ENCODE results near the gene POLR1G. TPM values are rescaled to one million over a fixed set of nuclear protein-coding genes. Genes with fewer than 3 reads are reported as not detected.
"Not testable (repeated sequence)": the region's sequence is repeated elsewhere in the genome, so short reads cannot be mapped to it uniquely, and the experiment has no call there.

POLR1G gene
- total RNA-seq, 3 donors from 2014 or later, result 3.2 to 4.1 (median 3.2) TPM

DNA sequence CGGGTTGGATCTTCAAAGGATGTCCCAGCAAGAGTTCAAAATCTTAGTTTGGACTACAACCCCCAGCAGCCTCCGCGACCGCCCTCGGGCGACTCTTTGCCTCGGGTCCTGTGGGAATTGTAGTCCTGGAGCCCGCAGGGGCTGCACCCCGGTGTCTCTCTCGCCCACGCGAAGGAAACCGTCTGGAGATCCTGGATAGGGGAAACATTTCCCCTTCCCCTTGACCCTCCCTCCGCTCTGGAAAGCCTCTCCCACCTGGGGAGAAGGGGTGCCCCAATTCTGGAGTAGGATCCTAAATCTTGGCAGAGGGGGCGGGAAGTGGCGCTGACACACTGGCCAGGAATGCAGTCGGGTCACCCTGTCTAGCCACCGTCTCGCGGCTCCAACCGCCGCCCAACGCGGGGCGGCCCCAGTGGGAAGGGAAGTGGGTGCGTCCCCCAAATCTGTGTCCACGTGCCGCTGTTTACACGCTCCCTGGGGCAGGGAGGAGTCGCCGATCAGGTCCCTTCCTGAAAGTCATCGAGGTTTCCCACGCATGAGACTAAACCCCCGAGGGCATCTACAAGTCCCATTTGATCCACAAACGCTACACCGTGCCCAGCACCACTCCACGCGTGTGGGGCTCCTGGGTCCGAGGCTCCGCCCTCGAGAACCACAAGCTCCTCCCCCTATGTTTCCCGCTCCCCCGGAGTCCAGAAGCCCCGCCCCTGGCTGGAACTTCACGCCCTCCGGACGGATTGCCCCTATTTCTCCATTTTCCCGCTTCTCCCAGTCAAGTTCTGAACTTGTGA is 814 bp upstream of the POLR1G start:
- TF ChIP-seq, protein P1, sequence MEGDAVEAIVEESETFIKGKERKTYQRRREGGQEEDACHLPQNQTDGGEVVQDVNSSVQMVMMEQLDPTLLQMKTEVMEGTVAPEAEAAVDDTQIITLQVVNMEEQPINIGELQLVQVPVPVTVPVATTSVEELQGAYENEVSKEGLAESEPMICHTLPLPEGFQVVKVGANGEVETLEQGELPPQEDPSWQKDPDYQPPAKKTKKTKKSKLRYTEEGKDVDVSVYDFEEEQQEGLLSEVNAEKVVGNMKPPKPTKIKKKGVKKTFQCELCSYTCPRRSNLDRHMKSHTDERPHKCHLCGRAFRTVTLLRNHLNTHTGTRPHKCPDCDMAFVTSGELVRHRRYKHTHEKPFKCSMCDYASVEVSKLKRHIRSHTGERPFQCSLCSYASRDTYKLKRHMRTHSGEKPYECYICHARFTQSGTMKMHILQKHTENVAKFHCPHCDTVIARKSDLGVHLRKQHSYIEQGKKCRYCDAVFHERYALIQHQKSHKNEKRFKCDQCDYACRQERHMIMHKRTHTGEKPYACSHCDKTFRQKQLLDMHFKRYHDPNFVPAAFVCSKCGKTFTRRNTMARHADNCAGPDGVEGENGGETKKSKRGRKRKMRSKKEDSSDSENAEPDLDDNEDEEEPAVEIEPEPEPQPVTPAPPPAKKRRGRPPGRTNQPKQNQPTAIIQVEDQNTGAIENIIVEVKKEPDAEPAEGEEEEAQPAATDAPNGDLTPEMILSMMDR (IDR thresholded peaks at IDR 0.05), result no peak
- H3K9me3 ChIP-seq, result no peaks in the 10 kb centered on the region
- intact Hi-C loops (cut with DNase I, micrococcal nuclease), result no loop called here
- H3K36me3 ChIP-seq (ENCODE audit: low read depth), result no peaks in the 10 kb centered on the region
- peak overlapping the region; percentile 36 for H3K4me3 ChIP-seq
- peak; percentile 91 to 93 (median 93) for DNase-seq
- ATAC-seq, result peak; percentile 77
- H3K4me1 ChIP-seq (ENCODE audit: low read depth), result peaks cover 27% of the 10 kb centered on the region

DNA sequence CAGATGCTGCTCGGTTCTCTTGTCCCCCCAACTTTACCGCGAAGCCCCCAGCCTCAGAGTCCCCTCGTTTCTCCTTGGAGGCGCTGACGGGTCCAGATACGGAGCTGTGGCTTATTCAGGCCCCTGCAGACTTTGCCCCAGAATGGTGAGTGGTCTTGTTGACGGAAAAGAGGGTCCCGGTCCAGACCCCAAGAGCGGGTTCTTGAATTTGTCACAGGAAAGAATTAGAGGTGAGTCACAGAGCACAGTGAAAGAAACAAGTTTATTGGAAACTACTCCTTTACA is 589 bp downstream of the POLR1G start:
- H3K4me3 ChIP-seq, result peak overlapping the region; percentile 41
- no peaks in the 10 kb centered on the region for H3K9me3 ChIP-seq
- ATAC-seq, result no peak
- no peak for DNase-seq
- no peaks in the 10 kb centered on the region for H3K36me3 ChIP-seq (ENCODE audit: low read depth)
- peaks cover 27% of the 10 kb centered on the region for H3K4me1 ChIP-seq (ENCODE audit: low read depth)
- intact Hi-C loops (cut with DNase I, micrococcal nuclease), result no loop called here
- TF ChIP-seq, protein P1 (IDR thresholded peaks at IDR 0.05), result no peak

DNA sequence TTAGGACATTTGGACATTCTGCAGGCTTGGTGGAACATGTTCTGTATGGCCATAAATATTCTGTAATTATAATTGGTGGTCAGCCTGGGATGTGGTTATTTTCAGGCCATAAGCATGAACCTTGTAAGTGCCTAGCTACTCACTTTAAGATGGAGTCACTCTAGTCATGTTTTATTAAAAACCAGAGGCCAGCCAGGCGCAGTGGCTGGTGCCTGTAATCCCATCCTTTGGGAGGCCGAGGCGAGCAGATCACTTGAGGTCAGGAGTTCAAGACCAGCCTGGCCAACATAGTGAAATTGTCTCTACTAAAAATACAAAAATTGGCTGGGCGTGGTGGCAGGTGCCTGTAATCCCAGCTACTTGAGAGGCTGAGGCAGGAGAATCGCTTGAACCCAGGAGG is 1.1 kb downstream of the POLR1G start:
- ATAC-seq; H3K36me3 ChIP-seq (ENCODE audit: low read depth); intact Hi-C loops (cut with DNase I, micrococcal nuclease); H3K4me3 ChIP-seq; DNase-seq; H3K9me3 ChIP-seq: not testable (repeated sequence)
- H3K4me1 ChIP-seq (ENCODE audit: low read depth), result peaks cover 27% of the 10 kb centered on the region

DNA sequence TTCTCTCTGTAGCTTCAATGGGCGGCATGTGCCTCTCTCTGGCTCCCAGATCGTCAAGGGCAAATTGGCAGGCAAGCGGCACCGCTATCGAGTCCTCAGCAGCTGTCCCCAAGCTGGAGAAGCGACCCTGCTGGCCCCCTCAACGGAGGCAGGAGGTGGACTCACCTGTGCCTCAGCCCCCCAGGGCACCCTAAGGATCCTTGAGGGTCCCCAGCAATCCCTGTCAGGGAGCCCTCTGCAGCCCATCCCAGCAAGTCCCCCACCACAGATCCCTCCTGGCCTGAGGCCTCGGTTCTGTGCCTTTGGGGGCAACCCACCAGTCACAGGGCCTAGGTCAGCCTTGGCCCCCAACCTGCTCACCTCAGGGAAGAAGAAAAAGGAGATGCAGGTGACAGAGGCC is 1.7 kb downstream of the POLR1G start:
- intact Hi-C loops (cut with DNase I, micrococcal nuclease), result no loop called here
- Histone ChIP-seq H3K9me3 (no peaks in the 10 kb centered on the region), H3K36me3 (ENCODE audit: low read depth) (no peaks in the 10 kb centered on the region), H3K4me3 (no peak overlapping the region), H3K4me1 (ENCODE audit: low read depth) (peaks cover 22% of the 10 kb centered on the region)
- ATAC-seq (no peak), DNase-seq (no peak)
- TF ChIP-seq, protein P1 (IDR thresholded peaks at IDR 0.05), result no peak

DNA sequence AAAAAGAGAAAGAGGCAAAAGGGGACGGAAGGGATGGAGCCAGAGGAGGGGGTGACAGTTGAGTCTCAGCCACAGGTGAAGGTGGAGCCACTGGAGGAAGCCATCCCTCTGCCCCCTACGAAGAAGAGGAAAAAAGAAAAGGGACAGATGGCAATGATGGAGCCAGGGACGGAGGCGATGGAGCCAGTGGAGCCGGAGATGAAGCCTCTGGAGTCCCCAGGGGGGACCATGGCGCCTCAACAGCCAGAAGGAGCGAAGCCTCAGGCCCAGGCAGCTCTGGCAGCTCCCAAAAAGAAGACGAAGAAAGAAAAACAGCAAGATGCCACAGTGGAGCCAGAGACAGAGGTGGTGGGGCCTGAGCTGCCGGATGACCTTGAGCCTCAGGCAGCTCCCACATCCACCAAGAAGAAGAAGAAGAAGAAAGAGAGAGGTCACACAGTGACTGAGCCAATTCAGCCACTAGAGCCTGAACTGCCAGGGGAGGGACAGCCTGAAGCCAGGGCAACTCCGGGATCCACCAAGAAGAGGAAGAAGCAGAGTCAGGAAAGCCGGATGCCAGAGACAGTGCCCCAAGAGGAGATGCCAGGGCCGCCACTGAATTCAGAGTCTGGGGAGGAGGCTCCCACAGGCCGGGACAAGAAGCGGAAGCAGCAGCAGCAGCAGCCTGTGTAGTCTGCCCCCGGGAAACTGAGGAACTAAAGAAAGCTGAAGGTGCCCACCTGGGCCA is 2.5 kb downstream of the POLR1G start:
- Histone ChIP-seq H3K36me3 (ENCODE audit: low read depth) (no peaks in the 10 kb centered on the region), H3K4me1 (ENCODE audit: low read depth) (peaks cover 14% of the 10 kb centered on the region), H3K9me3 (no peaks in the 10 kb centered on the region), H3K4me3 (no peak overlapping the region)
- intact Hi-C loops (cut with DNase I, micrococcal nuclease), result no loop called here
- TF ChIP-seq, protein P1 (IDR thresholded peaks at IDR 0.05), result no peak
- ATAC-seq, result no peak
- DNase-seq, result no peak

DNA sequence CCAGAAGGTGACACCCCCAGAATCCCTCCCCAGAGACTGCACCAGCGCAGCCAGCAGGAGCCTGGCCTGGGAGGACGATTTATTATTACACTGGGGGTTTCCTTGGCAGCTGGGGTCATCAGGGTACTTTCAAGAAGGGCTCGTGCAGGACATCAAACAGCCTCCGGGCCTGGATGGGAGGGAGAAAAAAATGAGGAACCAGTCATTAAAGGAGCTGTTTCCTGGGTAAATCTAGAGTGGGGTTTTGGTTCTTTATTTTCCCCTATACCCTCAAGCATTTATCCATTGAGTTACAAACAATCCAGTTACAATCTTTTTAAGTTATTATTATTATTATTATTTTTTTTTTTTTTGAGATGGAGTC is 3.1 kb downstream of the POLR1G start:
- ATAC-seq (no peak), DNase-seq (no peak)
- Histone ChIP-seq H3K4me1 (ENCODE audit: low read depth) (peaks cover 14% of the 10 kb centered on the region), H3K9me3 (no peaks in the 10 kb centered on the region), H3K36me3 (ENCODE audit: low read depth) (no peaks in the 10 kb centered on the region), H3K4me3 (no peak overlapping the region)
- intact Hi-C loops (cut with DNase I, micrococcal nuclease), result no loop called here
- TF ChIP-seq, protein P1 (IDR thresholded peaks at IDR 0.05), result no peak

DNA sequence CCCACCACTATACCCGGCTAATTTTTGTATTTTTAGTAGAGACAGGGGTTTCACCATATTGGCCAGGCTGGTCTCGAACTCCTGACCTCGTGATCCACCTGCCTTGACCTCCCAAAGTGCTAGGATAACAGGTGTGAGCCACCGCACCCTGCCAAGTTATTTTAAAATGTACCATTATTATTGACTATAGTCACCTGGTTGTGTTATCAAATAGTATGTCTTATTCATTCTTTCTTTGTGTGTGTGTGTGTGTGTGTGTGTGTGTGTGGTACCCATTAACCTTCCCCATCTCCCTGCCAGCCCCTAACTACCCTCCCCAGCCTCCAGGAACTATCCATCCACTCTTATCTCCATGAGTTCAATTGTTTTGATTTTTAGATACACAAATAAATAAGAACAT is 3.9 kb downstream of the POLR1G start:
- H3K4me3 ChIP-seq; intact Hi-C loops (cut with DNase I, micrococcal nuclease); H3K4me1 ChIP-seq (ENCODE audit: low read depth); H3K36me3 ChIP-seq (ENCODE audit: low read depth); ATAC-seq; H3K9me3 ChIP-seq; DNase-seq: not testable (repeated sequence)
